NCI-H2227 treated with DMSO at 0.1 percent for 48 hours (cell line): ENCODE measurements around the gene GUCY2D.
"Not testable (repeated sequence)": the region's sequence is repeated elsewhere in the genome, so short reads cannot be mapped to it uniquely, and the experiment has no call there.

Source experiments
- DNase-seq: peaks from one replicate; lab custom pipeline; 2025; lab: John Stamatoyannopoulos, UW

The GUCY2D gene

DNA sequence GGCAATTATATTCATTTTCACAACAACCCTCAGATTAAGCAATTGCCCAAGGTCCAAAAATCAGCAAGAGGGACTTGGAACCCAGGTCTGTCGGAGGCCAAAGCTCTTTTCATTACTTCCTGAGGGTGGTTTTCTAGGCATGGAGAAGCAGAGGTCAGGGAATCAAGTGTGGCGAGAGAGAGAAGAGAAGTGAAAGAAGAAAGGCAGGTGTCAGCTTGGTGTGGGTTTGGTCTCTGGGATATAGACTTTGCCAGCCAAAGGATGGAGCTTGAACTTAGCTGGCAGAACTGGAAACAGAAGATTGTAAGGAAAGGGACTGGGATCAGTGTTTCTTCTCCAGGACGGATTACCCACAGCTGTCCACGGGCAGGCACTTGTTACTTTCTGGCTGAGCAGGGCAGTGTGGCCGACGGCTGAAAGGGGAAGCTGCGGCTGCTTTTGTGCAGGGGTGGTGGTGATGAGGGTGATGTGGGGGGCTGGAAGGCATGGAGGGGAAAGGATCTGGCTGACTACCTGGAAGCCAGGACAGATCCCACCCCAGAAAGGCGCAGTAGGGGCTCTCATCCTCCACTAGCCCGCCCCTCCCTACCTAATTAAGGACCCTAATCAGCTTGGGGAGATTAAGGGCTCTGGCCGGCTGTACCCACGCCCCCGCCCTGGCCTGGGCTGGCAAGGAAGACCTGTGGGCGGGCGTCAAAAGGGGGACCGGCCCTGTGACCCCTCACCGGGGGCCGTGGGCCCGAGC is at the start of gene GUCY2D:
Gene GUCY2D, plus strand, starts transcription at position 640 of the 745 bp plus-strand sequence. CDS start 433 bp downstream, outside the sequence.
- DNase-seq = no peak

- not testable (repeated sequence) for DNase-seq
Observed at GRCh38 chr17:7953266-7953665, 49.1 kb upstream of the GUCY2D start.

DNA sequence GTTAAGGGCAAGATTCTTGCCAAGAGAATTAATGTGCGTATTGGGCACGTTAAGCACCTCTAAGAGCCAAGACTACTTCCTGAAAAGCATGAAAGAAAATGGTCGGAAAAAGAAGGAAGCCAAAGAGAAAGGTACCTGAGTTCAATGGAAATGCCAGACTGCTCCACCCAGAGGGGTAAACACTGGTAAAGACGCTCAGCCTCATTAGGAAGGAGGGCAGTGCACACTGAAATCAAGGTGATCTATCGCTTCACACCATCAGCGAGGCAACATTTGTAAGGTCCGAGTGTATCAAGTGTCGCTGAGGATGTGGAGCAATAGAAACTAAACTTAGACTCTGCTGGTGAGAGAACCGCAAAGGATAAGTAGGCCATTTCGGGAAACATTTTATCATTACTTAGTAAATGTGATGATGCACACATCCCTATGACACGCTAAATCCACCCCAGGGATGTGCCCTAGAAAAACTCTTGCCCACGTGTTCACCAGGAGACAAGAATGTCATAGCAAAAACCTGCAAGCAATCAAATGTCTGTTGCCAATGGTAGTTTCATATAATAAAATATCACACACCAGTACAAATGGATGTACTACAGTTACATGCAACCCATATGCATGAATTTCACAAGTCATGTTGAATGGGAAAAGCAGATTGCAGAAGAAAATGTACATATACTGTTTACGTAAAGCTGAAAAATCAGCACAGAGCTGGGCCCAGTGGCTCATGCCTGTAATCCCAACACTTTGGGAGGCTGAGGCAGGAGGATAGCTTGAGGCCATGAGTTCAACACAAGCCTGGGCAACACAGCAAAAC is 46.8 kb upstream of the GUCY2D start:
- DNase-seq = no peak

GRCh38 chr17:7956228-7956965 is 46.0 kb upstream of the GUCY2D start:
- no peak for DNase-seq

DNA sequence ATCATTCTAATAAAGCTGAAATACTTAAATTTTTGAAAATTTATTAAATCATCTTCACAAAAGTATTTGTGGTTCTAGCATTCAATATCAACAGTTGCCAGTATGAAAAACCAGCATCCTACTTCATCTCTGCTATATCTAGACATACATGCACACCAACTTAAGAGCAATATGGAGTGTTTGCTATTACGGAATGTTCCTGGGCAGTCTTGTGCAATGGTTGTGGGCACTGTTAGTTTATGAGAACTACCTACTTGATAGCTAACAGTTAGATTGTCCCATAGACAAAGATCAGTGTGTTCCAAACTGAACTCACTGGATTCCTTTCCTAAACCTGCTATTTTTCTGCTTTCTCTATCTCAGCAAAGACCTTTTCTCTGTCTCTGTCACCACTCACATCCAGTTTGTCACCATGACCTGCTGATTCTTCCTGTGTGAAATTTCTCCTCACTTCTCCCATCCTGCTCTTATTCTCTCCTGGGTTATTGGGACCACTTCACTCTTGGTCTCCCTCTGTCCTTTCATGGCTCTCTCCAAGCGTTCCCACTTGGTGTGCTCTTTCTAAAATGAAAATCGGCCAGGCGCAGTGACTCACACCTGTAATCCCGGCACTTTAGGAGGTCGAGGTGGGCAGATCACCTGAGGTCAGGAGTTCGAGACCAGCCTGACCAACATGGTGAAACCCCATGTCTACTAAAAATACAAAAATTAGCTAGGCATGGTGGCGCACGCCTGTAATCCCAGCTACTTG is 42.7 kb upstream of the GUCY2D start:
- DNase-seq = no peak

DNA sequence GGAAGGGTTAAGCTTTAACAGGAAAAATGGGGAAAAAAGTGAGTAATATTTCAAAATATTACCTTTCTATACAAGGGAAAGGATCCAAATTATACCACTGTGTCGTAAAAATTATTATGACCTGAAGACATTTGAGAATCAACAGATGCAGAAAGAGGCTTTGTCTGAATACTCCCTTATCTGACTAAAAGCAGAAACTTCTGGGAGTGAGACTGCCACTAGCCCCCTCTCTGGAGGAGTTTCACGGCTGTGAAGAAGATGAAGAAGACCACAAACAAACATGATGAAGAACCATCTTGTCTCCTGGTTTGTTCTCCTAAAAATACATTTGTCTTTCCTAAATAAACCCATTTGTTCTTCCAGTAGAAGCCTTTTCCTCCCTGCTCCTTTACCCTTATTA is 41.0 kb upstream of the GUCY2D start:
- no peak for DNase-seq

- DNase-seq = no peak
Observed at GRCh38 chr17:7967751-7968150, 34.7 kb upstream of the GUCY2D start.

DNA sequence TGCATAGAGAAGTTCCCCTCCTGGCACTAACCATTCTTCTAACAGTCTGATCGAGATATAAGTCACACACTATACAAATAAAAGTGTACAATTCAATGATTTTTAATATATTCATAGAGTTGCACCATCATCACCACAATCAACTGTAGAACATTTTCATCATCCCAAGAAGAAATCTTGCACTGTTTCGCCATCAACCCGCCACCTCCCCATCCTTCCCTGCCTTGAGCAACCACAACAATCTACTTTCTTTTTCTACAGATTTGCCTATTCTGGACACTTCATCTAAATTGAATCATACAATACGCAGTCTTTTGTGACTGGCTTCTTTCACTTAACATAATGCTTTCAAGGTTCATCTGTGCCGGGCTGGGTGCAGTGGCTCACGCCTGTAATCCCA is 33.0 kb upstream of the GUCY2D start:
- no peak for DNase-seq

DNA sequence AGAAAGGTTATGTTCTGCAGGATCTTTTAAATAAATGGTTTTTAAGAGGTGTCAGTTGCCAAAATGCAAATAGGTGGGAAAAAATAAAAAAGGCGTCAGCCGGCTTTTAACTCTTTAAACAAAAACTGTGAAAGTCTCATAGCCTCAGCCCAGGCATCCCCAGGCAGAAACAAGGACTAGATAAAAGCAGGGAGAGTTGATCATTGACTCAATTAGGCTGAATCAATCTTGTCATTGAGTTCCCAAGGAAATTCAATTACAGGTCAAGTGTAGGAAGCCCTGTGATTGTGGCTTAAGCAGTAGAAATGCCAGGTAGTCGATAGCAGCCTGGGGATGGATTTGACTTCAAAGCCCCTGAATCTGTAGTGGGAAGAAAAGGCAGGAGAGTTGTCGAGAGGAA is 30.8 kb upstream of the GUCY2D start:
- no peak for DNase-seq

GRCh38 chr17:7972131-7972785 is 30.2 kb upstream of the GUCY2D start:
- DNase-seq = no peak

- DNase-seq = no peak
Observed at GRCh38 chr17:7974638-7975131, 27.7 kb upstream of the GUCY2D start.

DNA sequence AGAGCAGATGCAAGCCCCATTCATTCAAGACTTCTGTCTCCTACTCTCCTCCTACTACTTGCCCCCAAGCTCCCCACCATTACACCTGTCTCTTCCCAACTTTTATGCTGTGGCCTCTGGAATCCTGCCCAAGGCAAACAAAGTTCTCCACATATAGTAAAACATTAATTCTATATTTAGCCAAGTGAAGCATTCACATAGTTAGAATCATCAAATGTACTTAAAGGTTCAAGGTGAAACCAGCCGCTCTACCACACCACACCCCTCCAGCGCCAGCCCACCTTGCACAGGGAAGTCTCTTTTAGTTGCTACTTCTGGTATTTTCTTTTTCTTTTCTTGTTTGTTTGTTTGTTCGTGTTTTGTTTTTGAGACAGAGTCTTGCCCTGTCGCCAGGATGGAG is 25.4 kb upstream of the GUCY2D start:
- no peak for DNase-seq

GRCh38 chr17:7977805-7978204 is 24.6 kb upstream of the GUCY2D start:
- no peak for DNase-seq

GRCh38 chr17:7982173-7982572 is 20.2 kb upstream of the GUCY2D start:
- DNase-seq = no peak

DNA sequence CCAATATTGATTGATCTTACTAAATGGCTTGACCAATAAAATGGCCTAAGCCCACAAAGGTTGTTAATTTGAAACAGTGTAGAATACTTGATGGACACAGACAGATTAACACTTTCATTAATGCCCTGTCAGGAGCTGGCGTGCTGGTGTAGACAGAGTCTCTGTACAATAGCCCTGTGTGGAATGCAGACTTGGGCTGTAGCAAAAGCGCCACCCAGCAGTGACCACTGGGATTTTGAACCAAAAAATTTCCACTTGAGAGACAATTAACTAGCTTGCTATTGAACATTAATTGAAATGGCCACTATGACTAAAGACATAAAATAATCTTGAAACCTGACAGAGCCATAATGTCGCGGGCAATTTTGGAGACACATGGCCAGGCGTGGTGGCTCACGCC is 19.7 kb upstream of the GUCY2D start:
- no peak for DNase-seq

- no peak for DNase-seq
Observed at GRCh38 chr17:7984904-7985303, 17.5 kb upstream of the GUCY2D start.

GRCh38 chr17:7987112-7987893 is 15.1 kb upstream of the GUCY2D start:
- DNase-seq = no peak

DNA sequence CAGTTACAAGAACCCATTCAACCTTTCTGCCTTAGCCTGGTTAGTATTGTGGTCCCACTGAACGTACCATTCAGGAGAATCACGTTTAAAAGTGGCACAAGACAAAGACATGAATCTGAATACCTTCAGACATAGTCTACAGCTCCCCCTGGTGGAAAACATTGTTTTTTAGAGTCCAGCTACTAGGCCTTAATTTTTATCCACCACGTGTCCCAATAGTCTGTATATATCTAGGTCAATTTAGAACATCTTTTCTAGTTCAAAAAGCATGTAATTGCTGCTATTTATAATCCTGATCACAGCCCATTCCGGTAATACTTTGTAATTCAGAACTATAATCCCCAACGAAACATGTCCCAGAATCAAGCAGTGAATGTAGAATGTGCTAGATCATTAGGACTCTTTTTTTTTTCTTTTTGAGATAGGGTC is 13.7 kb upstream of the GUCY2D start:
- DNase-seq = peak; percentile 67

DNA sequence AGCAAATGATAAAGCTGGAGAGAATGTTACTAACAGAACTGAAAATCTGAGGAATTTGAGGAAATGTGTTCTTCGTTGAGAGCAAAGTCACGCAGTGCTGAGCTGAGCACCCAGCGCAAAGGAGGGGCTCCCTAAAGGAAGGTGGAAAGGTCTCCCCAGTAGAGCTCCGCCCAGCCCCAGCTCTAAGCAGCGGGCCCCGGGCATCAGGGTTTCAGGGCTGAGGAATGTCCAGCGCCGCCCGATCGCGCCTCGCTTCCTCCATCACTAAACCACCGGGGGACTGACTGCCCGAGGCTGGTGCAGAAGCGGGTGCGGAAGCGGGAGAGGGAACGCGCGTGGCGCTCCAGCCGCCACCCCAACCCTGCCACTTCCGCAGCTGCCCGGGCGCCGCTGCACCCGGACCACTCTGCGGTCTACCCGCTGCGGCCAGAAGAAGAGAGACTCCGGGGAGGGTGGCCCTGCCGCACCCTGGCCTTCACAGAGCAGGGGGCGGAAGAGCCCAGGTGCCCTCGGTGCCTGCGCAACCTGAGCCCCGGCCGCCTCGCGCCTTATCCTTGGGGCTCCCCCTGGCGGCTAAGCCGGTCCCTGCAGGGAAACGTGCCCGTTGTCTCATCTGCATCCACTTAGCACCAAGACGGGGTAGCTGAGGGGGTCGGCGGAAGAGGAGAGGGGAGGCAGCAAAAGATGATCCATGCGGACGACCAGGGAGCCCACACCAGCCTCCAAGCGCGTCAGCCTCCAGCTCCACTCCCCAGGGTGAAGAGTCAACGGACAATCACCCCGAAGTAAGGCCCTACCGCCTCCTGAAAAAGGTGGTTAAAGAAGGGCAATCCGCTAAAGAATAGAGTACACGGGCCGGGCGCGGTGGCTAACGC is 12.4 kb upstream of the GUCY2D start:
- peak; percentile 52 for DNase-seq
